ENCODE measurements around the gene PROSER2. TPM values are rescaled to one million over a fixed set of nuclear protein-coding genes. Genes with fewer than 3 reads are reported as not detected.

PROSER2 gene
- total and polyA plus RNA-seq, 4 donors, result 6.5 to 24.9 (median 9.9) TPM

GRCh38 chr10:11794566-11794965 is 28.6 kb upstream of the PROSER2 start:
- no peaks in the 10 kb centered on the region for H3K36me3 ChIP-seq (ENCODE audit: control insufficient read depth in 4 of 4, insufficient read depth in 3 of 4, low read depth in 1 of 4, low read length in 3 of 4)
- H3K27ac ChIP-seq (ENCODE audit: low read depth in 1 of 2, low read length in 2 of 2), result no peak overlapping the region
- 85% methylated on average over 5 of the region's 5 CpGs for WGBS
- no peak overlapping the region for H3K9ac ChIP-seq (ENCODE audit: low read depth in 1 of 2, low read length in 2 of 2)
- no peaks in the 10 kb centered on the region for H3K9me3 ChIP-seq (ENCODE audit: control insufficient read depth in 4 of 4, low read length in 3 of 4)
- TF ChIP-seq NR2F2 (IDR thresholded peaks at IDR 0.05) (peak; percentile 2), ATF3 (IDR thresholded peaks at IDR 0.05) (no peak)
- no peak overlapping the region for H3K4me3 ChIP-seq (ENCODE audit: low read depth in 1 of 3, low read length in 3 of 3)
- H3K27me3 ChIP-seq (ENCODE audit: control insufficient read depth in 4 of 4, insufficient read depth in 4 of 4, low read length in 3 of 4), result no peaks in the 10 kb centered on the region
- H3K4me1 ChIP-seq (ENCODE audit: control insufficient read depth in 4 of 4, insufficient read depth in 4 of 4, low read length in 3 of 4), result peaks cover 3 to 11% (median 8%) of the 10 kb centered on the region in 4 donors
- DNase-seq (ENCODE audit: low spot score), result no peak

GRCh38 chr10:11795101-11795920 is 27.8 kb upstream of the PROSER2 start:
- Histone ChIP-seq H3K9ac (ENCODE audit: low read depth in 1 of 2, low read length in 2 of 2) (no peak overlapping the region), H3K36me3 (ENCODE audit: control insufficient read depth in 4 of 4, insufficient read depth in 3 of 4, low read depth in 1 of 4, low read length in 3 of 4) (no peaks in the 10 kb centered on the region), H3K27ac (ENCODE audit: low read depth in 1 of 2, low read length in 2 of 2) (no peak overlapping the region), H3K9me3 (ENCODE audit: control insufficient read depth in 4 of 4, low read length in 3 of 4) (no peaks in the 10 kb centered on the region), H3K4me1 (ENCODE audit: control insufficient read depth in 4 of 4, insufficient read depth in 4 of 4, low read length in 3 of 4) (peaks cover 3 to 11% (median 8%) of the 10 kb centered on the region in 4 donors), H3K4me3 (ENCODE audit: low read depth in 1 of 3, low read length in 3 of 3) (no peak overlapping the region), H3K27me3 (ENCODE audit: control insufficient read depth in 4 of 4, insufficient read depth in 4 of 4, low read length in 3 of 4) (no peaks in the 10 kb centered on the region)
- WGBS, result 94% methylated on average over 25 of the region's 25 CpGs
- no peak for DNase-seq (ENCODE audit: low spot score)
- TF ChIP-seq HNF4G (IDR thresholded peaks at IDR 0.05) (no peak), NR2F2 (IDR thresholded peaks at IDR 0.05) (no peak), RXRA (IDR thresholded peaks at IDR 0.05) (no peak), HNF4A (conservative IDR thresholded peaks at IDR 0.05) (no peak), FOXA2 (IDR thresholded peaks at IDR 0.05) (no peak), REST (IDR thresholded peaks at IDR 0.05) (no peak), FOXA1 (IDR thresholded peaks at IDR 0.05) (no peak), CTCF (IDR thresholded peaks at IDR 0.05; ENCODE audit: low read depth, low read length, missing input control) (no peak), ZBTB33 (IDR thresholded peaks at IDR 0.05) (no peak), MAX (IDR thresholded peaks at IDR 0.05) (no peak), RAD21 (IDR thresholded peaks at IDR 0.05) (no peak), EGR1 (IDR thresholded peaks at IDR 0.05; ENCODE audit: low read depth in 2 of 2) (no peak)

All from liver (tissue), 9 donors.